Activated naive CD8-positive, alpha-beta T cell treated with anti-CD3 and anti-CD28 coated beads for 36 hours (primary cell): ENCODE data around the gene WDR35. TPM values are rescaled to one million over a fixed set of nuclear protein-coding genes. Genes with fewer than 3 reads are reported as not detected.
"Not testable (repeated sequence)": the region's sequence is repeated elsewhere in the genome, so short reads cannot be mapped to it uniquely, and the experiment has no call there.

ENCODE experiments used
- DNase-seq: peaks from one replicate; pipeline ENCODE4 v3.0.0; 2021
- H3K27ac Mint-ChIP-seq: one replicate; pipeline ENCODE4 v1.8.0; 2022; ENCODE audit warnings: mild to moderate bottlenecking, moderate library complexity, mixed read lengths
- H3K27me3 Mint-ChIP-seq: one replicate; pipeline ENCODE4 v1.8.0; 2022; ENCODE audit warnings: mild to moderate bottlenecking, mixed read lengths
- H3K36me3 Mint-ChIP-seq: one replicate; pipeline ENCODE4 v1.8.0; 2021; ENCODE audit warnings: mild to moderate bottlenecking, mixed read lengths
- H3K4me1 Mint-ChIP-seq: one replicate; pipeline ENCODE4 v1.8.0; 2021; ENCODE audit warnings: mixed read lengths
- H3K4me3 Mint-ChIP-seq: one replicate; pipeline ENCODE4 v1.8.0; 2022; ENCODE audit warnings: mild to moderate bottlenecking, moderate library complexity, mixed read lengths
- H3K9me3 Mint-ChIP-seq: one replicate; pipeline ENCODE4 v1.8.0; 2022; ENCODE audit warnings: mixed read lengths
- total RNA-seq, 2 experiments: library from RNA; stranded (reverse); gene quantifications; one replicate each; pipeline ENCODE4 v1.2.3, GENCODE V29; 2021

WDR35 gene
- total RNA-seq, 2 experiments from 2014 or later: 10.1 to 10.2 TPM

- Mint-ChIP-seq H3K4me1 (no peaks in the 10 kb centered on the region), H3K27ac (no peak overlapping the region), H3K27me3 (no peaks in the 10 kb centered on the region), H3K9me3 (peaks cover 5% of the 10 kb centered on the region), H3K4me3 (no peak overlapping the region), H3K36me3 (peaks cover 33% of the 10 kb centered on the region)
- DNase-seq: no peak
Observed at GRCh38 chr2:19933351-19933981, 56.4 kb downstream of the WDR35 start.

DNA sequence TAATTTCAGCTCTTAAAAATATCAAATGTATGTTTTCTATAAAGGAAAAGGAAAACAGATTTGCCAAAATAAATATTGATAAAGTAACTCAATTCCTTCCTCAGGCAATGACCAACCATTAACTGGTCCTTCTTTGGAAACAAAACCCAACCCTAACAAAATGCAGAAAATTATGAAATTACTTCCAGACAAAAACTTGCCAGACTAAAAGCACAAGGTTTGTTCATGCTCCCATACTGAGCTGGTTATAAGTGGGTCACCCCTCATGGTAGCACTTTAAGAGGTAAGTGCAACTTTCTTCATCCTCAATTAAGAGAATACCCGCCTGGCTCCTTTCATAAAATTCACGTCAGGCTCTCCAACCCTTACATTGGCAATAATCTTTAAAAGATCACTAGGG lies 57.0 kb downstream of the WDR35 start:
- no peaks in the 10 kb centered on the region for H3K27me3 Mint-ChIP-seq
- no peak overlapping the region for H3K4me3 Mint-ChIP-seq
- no peak for DNase-seq
- no peak overlapping the region for H3K27ac Mint-ChIP-seq
- no peaks in the 10 kb centered on the region for H3K4me1 Mint-ChIP-seq
- peaks cover 7% of the 10 kb centered on the region for H3K9me3 Mint-ChIP-seq
- peaks cover 38% of the 10 kb centered on the region for H3K36me3 Mint-ChIP-seq

- Mint-ChIP-seq H3K27ac (no peak overlapping the region), H3K4me3 (no peak overlapping the region), H3K4me1 (no peaks in the 10 kb centered on the region), H3K36me3 (peaks cover 65% of the 10 kb centered on the region), H3K9me3 (peaks cover 19% of the 10 kb centered on the region), H3K27me3 (no peaks in the 10 kb centered on the region)
- no peak for DNase-seq
Observed at GRCh38 chr2:19929226-19929625, 60.7 kb downstream of the WDR35 start.

DNA sequence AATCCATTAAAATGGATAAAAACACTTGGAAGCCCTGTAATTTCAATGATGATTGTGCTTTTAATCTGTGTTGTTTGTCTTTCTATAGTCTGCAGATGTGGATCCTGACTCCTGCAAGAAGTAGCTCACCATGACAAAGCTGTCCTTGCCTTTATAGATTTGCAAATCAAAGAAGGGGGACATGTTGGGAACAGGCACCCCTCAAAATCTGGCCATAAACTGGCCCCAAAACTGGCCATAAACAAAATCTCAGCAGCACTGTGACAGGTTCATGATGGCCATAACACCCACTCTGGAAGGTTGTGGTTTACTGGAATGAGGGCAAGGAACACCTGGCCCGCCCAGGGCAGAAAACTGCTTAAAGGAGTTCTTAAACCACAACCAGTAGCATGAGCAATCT lies 62.1 kb downstream of the WDR35 start:
- H3K36me3 Mint-ChIP-seq: peaks cover 69% of the 10 kb centered on the region
- H3K27me3 Mint-ChIP-seq, H3K4me3 Mint-ChIP-seq, H3K27ac Mint-ChIP-seq, H3K4me1 Mint-ChIP-seq, DNase-seq: not testable (repeated sequence)
- H3K9me3 Mint-ChIP-seq: peaks cover 19% of the 10 kb centered on the region

GRCh38 chr2:19924526-19924925 lies 65.4 kb downstream of the WDR35 start:
- not testable (repeated sequence) for H3K4me1 Mint-ChIP-seq, H3K27ac Mint-ChIP-seq, DNase-seq, H3K27me3 Mint-ChIP-seq, H3K4me3 Mint-ChIP-seq
- peaks cover 77% of the 10 kb centered on the region for H3K36me3 Mint-ChIP-seq
- H3K9me3 Mint-ChIP-seq: peaks cover 19% of the 10 kb centered on the region

DNA sequence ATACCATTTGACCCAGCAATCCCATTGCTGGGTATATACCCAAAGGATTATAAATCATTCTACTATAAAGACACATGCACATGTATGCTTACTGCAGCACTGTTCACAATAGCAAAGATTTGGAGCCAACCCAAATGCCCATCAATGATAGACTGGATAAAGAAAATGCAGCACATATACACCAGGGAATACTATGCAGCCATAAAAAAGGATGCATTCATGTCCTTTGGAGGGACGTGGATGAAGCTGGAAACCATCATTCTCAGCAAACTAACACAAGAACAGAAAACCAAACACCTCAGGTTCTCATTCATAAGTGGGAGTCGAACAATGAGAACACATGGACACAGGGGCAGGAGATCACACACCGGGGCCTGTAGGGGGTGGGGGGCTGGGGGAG lies 67.7 kb downstream of the WDR35 start:
- Mint-ChIP-seq H3K36me3 (peaks cover 73% of the 10 kb centered on the region), H3K9me3 (peaks cover 11% of the 10 kb centered on the region)
- not testable (repeated sequence) for H3K27ac Mint-ChIP-seq, H3K4me1 Mint-ChIP-seq, H3K4me3 Mint-ChIP-seq, H3K27me3 Mint-ChIP-seq, DNase-seq

DNA sequence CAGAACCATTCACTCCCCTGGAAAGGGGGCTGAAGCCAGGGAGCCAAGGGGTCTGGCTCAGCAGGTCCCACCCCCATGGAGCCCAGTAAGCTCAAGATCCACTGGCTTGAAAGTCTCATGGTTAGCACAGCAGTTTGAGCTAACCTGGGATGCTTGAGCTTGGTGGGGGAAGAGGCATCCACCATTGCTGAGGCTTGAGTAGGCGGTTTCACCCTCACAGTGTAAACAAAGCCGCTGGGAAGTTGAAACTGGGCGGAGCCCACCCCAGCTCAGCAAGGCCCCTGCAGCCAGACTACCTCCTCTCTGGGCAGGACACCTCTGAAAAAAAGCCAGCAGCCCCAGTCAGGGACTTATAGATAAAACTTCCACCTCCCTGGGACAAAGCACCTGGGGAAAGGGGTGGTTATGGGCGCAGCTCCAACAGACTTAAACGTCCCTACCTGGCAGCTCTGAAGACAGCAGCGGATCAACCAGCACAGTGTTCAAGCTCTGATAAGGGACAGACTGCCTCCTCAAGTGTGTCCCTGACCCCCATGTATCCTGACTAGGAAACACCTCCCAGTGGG lies 73.4 kb downstream of the WDR35 start:
- Mint-ChIP-seq H3K27me3 (no peaks in the 10 kb centered on the region), H3K9me3 (no peaks in the 10 kb centered on the region), H3K4me3 (no peak overlapping the region), H3K27ac (no peak overlapping the region), H3K36me3 (peaks cover 41% of the 10 kb centered on the region), H3K4me1 (no peaks in the 10 kb centered on the region)
- no peak for DNase-seq

- H3K4me1 Mint-ChIP-seq: no peaks in the 10 kb centered on the region
- H3K9me3 Mint-ChIP-seq: no peaks in the 10 kb centered on the region
- H3K36me3 Mint-ChIP-seq: peaks cover 33% of the 10 kb centered on the region
- DNase-seq: no peak
- H3K27ac Mint-ChIP-seq: no peak overlapping the region
- no peak overlapping the region for H3K4me3 Mint-ChIP-seq
- H3K27me3 Mint-ChIP-seq: no peaks in the 10 kb centered on the region
Observed at GRCh38 chr2:19914266-19914975, 75.5 kb downstream of the WDR35 start.

- peaks cover 14% of the 10 kb centered on the region for H3K36me3 Mint-ChIP-seq
- no peak overlapping the region for H3K4me3 Mint-ChIP-seq
- H3K27me3 Mint-ChIP-seq: no peaks in the 10 kb centered on the region
- no peak for DNase-seq
- H3K9me3 Mint-ChIP-seq: no peaks in the 10 kb centered on the region
- H3K27ac Mint-ChIP-seq: no peak overlapping the region
- no peaks in the 10 kb centered on the region for H3K4me1 Mint-ChIP-seq
Observed at GRCh38 chr2:19911808-19912509, 77.9 kb downstream of the WDR35 start.

- peak overlapping the region; percentile 83 for H3K27ac Mint-ChIP-seq
- peaks cover 11% of the 10 kb centered on the region for H3K36me3 Mint-ChIP-seq
- peaks cover 38% of the 10 kb centered on the region for H3K4me1 Mint-ChIP-seq
- H3K9me3 Mint-ChIP-seq: peaks cover 7% of the 10 kb centered on the region
- peak overlapping the region; percentile 90 for H3K4me3 Mint-ChIP-seq
- DNase-seq: no peak
- peaks cover 13% of the 10 kb centered on the region for H3K27me3 Mint-ChIP-seq
Observed at GRCh38 chr2:19902216-19902740, 87.6 kb downstream of the WDR35 start.

- peaks cover 11% of the 10 kb centered on the region for H3K36me3 Mint-ChIP-seq
- peaks cover 13% of the 10 kb centered on the region for H3K27me3 Mint-ChIP-seq
- H3K27ac Mint-ChIP-seq: peak within 1 kb of the TSS; percentile 83
- H3K9me3 Mint-ChIP-seq: peaks cover 7% of the 10 kb centered on the region
- peak; percentile 92 for DNase-seq
- peak within 1 kb of the TSS; percentile 90 for H3K4me3 Mint-ChIP-seq
- peaks cover 39% of the 10 kb centered on the region for H3K4me1 Mint-ChIP-seq
Observed at GRCh38 chr2:19901442-19902215, 88.3 kb downstream of the WDR35 start, which contains the start of gene TTC32. Gene TTC32 (minus strand): TSS chr2:19901983. CDS start chr2:19901854, 129 bp downstream.

- H3K27me3 Mint-ChIP-seq: peaks cover 11% of the 10 kb centered on the region
- H3K36me3 Mint-ChIP-seq: peaks cover 11% of the 10 kb centered on the region
- H3K4me3 Mint-ChIP-seq: peak overlapping the region; percentile 90
- H3K4me1 Mint-ChIP-seq: peaks cover 38% of the 10 kb centered on the region
- H3K9me3 Mint-ChIP-seq: peaks cover 7% of the 10 kb centered on the region
- no peak for DNase-seq
- peak overlapping the region; percentile 83 for H3K27ac Mint-ChIP-seq
Observed at GRCh38 chr2:19900931-19901441, 88.9 kb downstream of the WDR35 start.

- Mint-ChIP-seq H3K4me1 (peaks cover 44% of the 10 kb centered on the region), H3K9me3 (peaks cover 7% of the 10 kb centered on the region), H3K27me3 (peaks cover 6% of the 10 kb centered on the region), H3K36me3 (peaks cover 11% of the 10 kb centered on the region), H3K27ac (peak overlapping the region; percentile 83), H3K4me3 (peak overlapping the region; percentile 90)
- no peak for DNase-seq
Observed at GRCh38 chr2:19899985-19900930, 89.6 kb downstream of the WDR35 start.
